Progenitor cell of endocrine pancreas (in vitro differentiated cells): ENCODE results near the gene RAB11FIP5. TPM values are rescaled to one million over a fixed set of nuclear protein-coding genes. Genes with fewer than 3 reads are reported as not detected.

Experiments used
- DNase-seq: peaks from one replicate; pipeline ENCODE4 v3.0.0; 2021; ENCODE audit warnings: low spot score; ENCODE audit not compliant: unreplicated experiment
- H3K27ac Mint-ChIP-seq: 2 replicates; pipeline ENCODE4 v1.8.0; 2021; ENCODE audit warnings: mild to moderate bottlenecking, moderate library complexity, mixed read lengths
- H3K27me3 Mint-ChIP-seq: 2 replicates; pipeline ENCODE4 v1.8.0; 2021; ENCODE audit warnings: mixed read lengths
- H3K36me3 Mint-ChIP-seq: 2 replicates; pipeline ENCODE4 v1.8.0; 2022; ENCODE audit warnings: mixed read lengths; ENCODE audit not compliant: insufficient read depth
- H3K4me1 Mint-ChIP-seq: 2 replicates; pipeline ENCODE4 v1.8.0; 2021; ENCODE audit warnings: low read depth, mixed read lengths
- H3K4me3 Mint-ChIP-seq: 2 replicates; pipeline ENCODE4 v1.8.0; 2021; ENCODE audit warnings: low read depth, mild to moderate bottlenecking, moderate library complexity, mixed read lengths
- H3K9me3 Mint-ChIP-seq: 2 replicates; pipeline ENCODE4 v1.8.0; 2021; ENCODE audit warnings: low read depth, mixed read lengths
- total RNA-seq: library from RNA; stranded (reverse); gene quantifications from 2 replicates; pipeline ENCODE4 v1.2.1, GENCODE V29; 2021
- TF ChIP-seq, protein P1 (sequence below): fragments of 200-600 bp; sonication (generic); IDR thresholded peaks from one replicate; pipeline ENCODE4 v1.5.0; 2021; ENCODE audit warnings: antibody characterized with exemption, mild to moderate bottlenecking; ENCODE audit not compliant: unreplicated experiment

Gene RAB11FIP5
- total RNA-seq, 1 donor from 2014 or later, result 23.5 TPM

- no peak overlapping the region for H3K27ac Mint-ChIP-seq
- no peak for DNase-seq
- peaks cover 3% of the 10 kb centered on the region for H3K9me3 Mint-ChIP-seq
- H3K27me3 Mint-ChIP-seq, result no peaks in the 10 kb centered on the region
- H3K4me1 Mint-ChIP-seq, result no peaks in the 10 kb centered on the region
- H3K36me3 Mint-ChIP-seq, result peaks cover 12% of the 10 kb centered on the region
- TF ChIP-seq, protein P1, sequence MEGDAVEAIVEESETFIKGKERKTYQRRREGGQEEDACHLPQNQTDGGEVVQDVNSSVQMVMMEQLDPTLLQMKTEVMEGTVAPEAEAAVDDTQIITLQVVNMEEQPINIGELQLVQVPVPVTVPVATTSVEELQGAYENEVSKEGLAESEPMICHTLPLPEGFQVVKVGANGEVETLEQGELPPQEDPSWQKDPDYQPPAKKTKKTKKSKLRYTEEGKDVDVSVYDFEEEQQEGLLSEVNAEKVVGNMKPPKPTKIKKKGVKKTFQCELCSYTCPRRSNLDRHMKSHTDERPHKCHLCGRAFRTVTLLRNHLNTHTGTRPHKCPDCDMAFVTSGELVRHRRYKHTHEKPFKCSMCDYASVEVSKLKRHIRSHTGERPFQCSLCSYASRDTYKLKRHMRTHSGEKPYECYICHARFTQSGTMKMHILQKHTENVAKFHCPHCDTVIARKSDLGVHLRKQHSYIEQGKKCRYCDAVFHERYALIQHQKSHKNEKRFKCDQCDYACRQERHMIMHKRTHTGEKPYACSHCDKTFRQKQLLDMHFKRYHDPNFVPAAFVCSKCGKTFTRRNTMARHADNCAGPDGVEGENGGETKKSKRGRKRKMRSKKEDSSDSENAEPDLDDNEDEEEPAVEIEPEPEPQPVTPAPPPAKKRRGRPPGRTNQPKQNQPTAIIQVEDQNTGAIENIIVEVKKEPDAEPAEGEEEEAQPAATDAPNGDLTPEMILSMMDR, result no peak
- H3K4me3 Mint-ChIP-seq, result no peak overlapping the region
Measured at GRCh38 chr2:73050121-73050545, 62.6 kb downstream of the RAB11FIP5 start.

DNA sequence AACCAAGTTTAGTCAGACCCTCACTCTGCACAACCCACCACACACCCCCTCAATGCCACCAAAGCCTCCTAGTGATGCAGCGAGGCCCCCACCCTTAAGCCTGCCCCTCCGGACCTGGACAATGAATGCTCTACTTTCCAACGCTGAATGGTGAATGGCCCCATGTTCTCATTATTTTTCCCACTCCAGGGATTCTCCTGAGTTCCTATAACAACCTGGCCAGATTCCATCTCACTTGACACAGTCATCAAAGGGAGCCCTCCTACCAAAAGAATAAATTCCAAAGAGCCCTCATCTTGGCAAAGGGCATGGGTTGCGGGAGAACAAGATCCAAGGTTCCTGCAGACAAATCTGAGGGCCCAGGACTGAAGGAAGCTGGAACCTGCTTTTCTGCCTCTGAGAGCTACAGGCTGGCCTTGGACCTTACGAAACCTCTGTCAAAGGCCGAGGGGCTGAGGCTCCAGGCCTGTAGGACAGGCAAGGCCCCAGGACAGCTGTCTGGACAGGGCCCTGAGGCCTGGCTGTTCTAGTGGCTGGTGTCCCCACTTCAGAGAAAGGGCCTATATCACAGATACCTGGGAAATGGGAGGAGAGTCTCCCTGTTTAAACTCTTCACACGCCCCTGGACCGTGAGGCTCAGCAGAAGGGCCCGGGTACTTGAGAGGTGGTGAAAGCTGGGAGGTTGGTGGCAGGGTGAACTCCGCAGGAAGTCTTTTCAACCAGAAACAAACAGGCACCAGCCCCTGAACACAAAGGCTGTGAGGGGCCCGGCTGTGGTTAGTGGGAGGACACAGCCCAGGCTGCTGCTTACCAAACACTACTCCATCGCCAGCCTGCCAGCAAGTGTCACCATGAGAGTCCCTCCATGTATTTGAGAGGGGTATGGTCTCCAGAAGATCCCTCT, 68.6 kb downstream of the RAB11FIP5 start:
- Mint-ChIP-seq H3K4me1 (no peaks in the 10 kb centered on the region), H3K36me3 (peaks cover 4% of the 10 kb centered on the region), H3K27me3 (no peaks in the 10 kb centered on the region), H3K27ac (peak overlapping the region; percentile 39), H3K9me3 (peaks cover 3% of the 10 kb centered on the region), H3K4me3 (no peak overlapping the region)
- no peak for DNase-seq
- TF ChIP-seq, protein P1, result no peak

- Mint-ChIP-seq H3K4me3 (no peak overlapping the region), H3K9me3 (peaks cover 3% of the 10 kb centered on the region), H3K27me3 (no peaks in the 10 kb centered on the region), H3K36me3 (peaks cover 4% of the 10 kb centered on the region), H3K27ac (no peak overlapping the region), H3K4me1 (no peaks in the 10 kb centered on the region)
- DNase-seq, result no peak
- TF ChIP-seq, protein P1, result no peak
Measured at GRCh38 chr2:73043276-73043675, 69.5 kb downstream of the RAB11FIP5 start.

- Mint-ChIP-seq H3K27ac (no peak overlapping the region), H3K4me3 (no peak overlapping the region), H3K9me3 (no peaks in the 10 kb centered on the region), H3K36me3 (peaks cover 7% of the 10 kb centered on the region), H3K4me1 (no peaks in the 10 kb centered on the region), H3K27me3 (no peaks in the 10 kb centered on the region)
- TF ChIP-seq, protein P1, result no peak
- no peak for DNase-seq
Measured at GRCh38 chr2:73037947-73038585, 74.7 kb downstream of the RAB11FIP5 start.

GRCh38 chr2:73036766-73037165, 76.0 kb downstream of the RAB11FIP5 start:
- H3K27me3 Mint-ChIP-seq, result no peaks in the 10 kb centered on the region

More at GRCh38 chr2:73036766-73037165, 76.0 kb downstream of the RAB11FIP5 start:
- no peak overlapping the region for H3K27ac Mint-ChIP-seq
- H3K9me3 Mint-ChIP-seq, result no peaks in the 10 kb centered on the region
- TF ChIP-seq, protein P1, result no peak
- no peak for DNase-seq
- peaks cover 7% of the 10 kb centered on the region for H3K4me1 Mint-ChIP-seq
- peaks cover 7% of the 10 kb centered on the region for H3K36me3 Mint-ChIP-seq
- H3K4me3 Mint-ChIP-seq, result no peak overlapping the region
